Central memory CD8-positive, alpha-beta T cell (primary cell): Measurements from ENCODE around the gene ZNF618.

Experiments used
- ATAC-seq: fragments of 150-1000 bp; cut with Tn5 transposase; replicated peaks from 2 replicates; pipeline ENCODE4 v1.10.0; 2022; ENCODE audit warnings: mild to moderate bottlenecking, moderate FRiP score, moderate number of reproducible peaks; ENCODE audit not compliant: poor library complexity, severe bottlenecking; ENCODE audit errors: extremely low read depth
- DNase-seq, 2 donors: peaks; one replicate each; pipeline ENCODE4 v3.0.0; 2021; ENCODE audit warnings: low spot score in 2 of 2
- H3K27ac Mint-ChIP-seq: one replicate; pipeline ENCODE4 v1.8.0; 2022; ENCODE audit warnings: low read depth, mild to moderate bottlenecking, moderate library complexity, mixed read lengths
- H3K27me3 Mint-ChIP-seq: one replicate; pipeline ENCODE4 v1.8.0; 2022; ENCODE audit warnings: mixed read lengths
- H3K36me3 Mint-ChIP-seq: one replicate; pipeline ENCODE4 v1.8.0; 2022; ENCODE audit warnings: mild to moderate bottlenecking, moderate library complexity, mixed read lengths; ENCODE audit not compliant: insufficient read depth
- H3K4me1 Mint-ChIP-seq: one replicate; pipeline ENCODE4 v1.8.0; 2022; ENCODE audit warnings: mixed read lengths
- H3K4me3 Mint-ChIP-seq: one replicate; pipeline ENCODE4 v1.8.0; 2022; ENCODE audit warnings: mild to moderate bottlenecking, moderate library complexity, mixed read lengths
- H3K9me3 Mint-ChIP-seq: one replicate; pipeline ENCODE4 v1.8.0; 2022; ENCODE audit warnings: mixed read lengths

ZNF618 gene

GRCh38 chr9:113947941-113948340 lies 71.8 kb downstream of the ZNF618 start:
- Mint-ChIP-seq H3K9me3 (no peaks in the 10 kb centered on the region), H3K36me3 (no peaks in the 10 kb centered on the region), H3K27ac (no peak overlapping the region), H3K4me3 (no peak overlapping the region), H3K27me3 (peaks cover 38% of the 10 kb centered on the region), H3K4me1 (no peaks in the 10 kb centered on the region)
- DNase-seq: no peak
- ATAC-seq: no peak

- ATAC-seq: no peak
- Mint-ChIP-seq H3K27ac (no peak overlapping the region), H3K27me3 (peaks cover 44% of the 10 kb centered on the region), H3K4me3 (no peak overlapping the region), H3K36me3 (no peaks in the 10 kb centered on the region), H3K9me3 (no peaks in the 10 kb centered on the region), H3K4me1 (no peaks in the 10 kb centered on the region)
- DNase-seq: peak in 1 of 2 donors; percentile 2
Observed at GRCh38 chr9:113948891-113949570, 72.9 kb downstream of the ZNF618 start.

GRCh38 chr9:113949571-113950078 lies 73.5 kb downstream of the ZNF618 start:
- Mint-ChIP-seq H3K36me3 (no peaks in the 10 kb centered on the region), H3K4me1 (no peaks in the 10 kb centered on the region), H3K27ac (no peak overlapping the region), H3K27me3 (peaks cover 43% of the 10 kb centered on the region), H3K4me3 (no peak overlapping the region), H3K9me3 (no peaks in the 10 kb centered on the region)
- no peak for ATAC-seq
- DNase-seq: no peak

GRCh38 chr9:113950195-113951031 lies 74.3 kb downstream of the ZNF618 start:
- H3K4me1 Mint-ChIP-seq: no peaks in the 10 kb centered on the region
- H3K9me3 Mint-ChIP-seq: no peaks in the 10 kb centered on the region
- H3K36me3 Mint-ChIP-seq: no peaks in the 10 kb centered on the region
- H3K27me3 Mint-ChIP-seq: peaks cover 35% of the 10 kb centered on the region
- H3K4me3 Mint-ChIP-seq: no peak overlapping the region
- no peak overlapping the region for H3K27ac Mint-ChIP-seq
- DNase-seq: no peak
- ATAC-seq: no peak

- no peaks in the 10 kb centered on the region for H3K4me1 Mint-ChIP-seq
- ATAC-seq: no peak
- peaks cover 34% of the 10 kb centered on the region for H3K27me3 Mint-ChIP-seq
- no peak for DNase-seq
- no peaks in the 10 kb centered on the region for H3K36me3 Mint-ChIP-seq
- H3K4me3 Mint-ChIP-seq: no peak overlapping the region
- H3K27ac Mint-ChIP-seq: no peak overlapping the region
- no peaks in the 10 kb centered on the region for H3K9me3 Mint-ChIP-seq
Observed at GRCh38 chr9:113951032-113951372, 74.9 kb downstream of the ZNF618 start.

- Mint-ChIP-seq H3K27ac (no peak overlapping the region), H3K36me3 (no peaks in the 10 kb centered on the region), H3K4me1 (no peaks in the 10 kb centered on the region), H3K4me3 (no peak overlapping the region), H3K9me3 (no peaks in the 10 kb centered on the region), H3K27me3 (peaks cover 34% of the 10 kb centered on the region)
- DNase-seq (no peak), ATAC-seq (no peak)
Observed at GRCh38 chr9:113952676-113953075, 76.6 kb downstream of the ZNF618 start.

- H3K9me3 Mint-ChIP-seq: no peaks in the 10 kb centered on the region
- peaks cover 34% of the 10 kb centered on the region for H3K27me3 Mint-ChIP-seq
- H3K27ac Mint-ChIP-seq: no peak overlapping the region
- H3K4me3 Mint-ChIP-seq: no peak overlapping the region
- no peaks in the 10 kb centered on the region for H3K4me1 Mint-ChIP-seq
- H3K36me3 Mint-ChIP-seq: no peaks in the 10 kb centered on the region
- DNase-seq: no peak
- no peak for ATAC-seq
Observed at GRCh38 chr9:113953531-113953930, 77.4 kb downstream of the ZNF618 start.

- DNase-seq (no peak), ATAC-seq (no peak)
- Mint-ChIP-seq H3K36me3 (no peaks in the 10 kb centered on the region), H3K27me3 (peaks cover 29% of the 10 kb centered on the region), H3K4me1 (no peaks in the 10 kb centered on the region), H3K9me3 (no peaks in the 10 kb centered on the region), H3K27ac (no peak overlapping the region), H3K4me3 (no peak overlapping the region)
Observed at GRCh38 chr9:113954591-113954990, 78.5 kb downstream of the ZNF618 start.

GRCh38 chr9:113955076-113955752 lies 79.1 kb downstream of the ZNF618 start:
- peaks cover 23% of the 10 kb centered on the region for H3K27me3 Mint-ChIP-seq
- DNase-seq (no peak), ATAC-seq (no peak)
- H3K36me3 Mint-ChIP-seq: no peaks in the 10 kb centered on the region
- no peaks in the 10 kb centered on the region for H3K9me3 Mint-ChIP-seq
- no peaks in the 10 kb centered on the region for H3K4me1 Mint-ChIP-seq
- no peak overlapping the region for H3K4me3 Mint-ChIP-seq
- H3K27ac Mint-ChIP-seq: no peak overlapping the region

GRCh38 chr9:113956901-113957300 lies 80.8 kb downstream of the ZNF618 start:
- no peaks in the 10 kb centered on the region for H3K4me1 Mint-ChIP-seq
- no peak overlapping the region for H3K4me3 Mint-ChIP-seq
- H3K9me3 Mint-ChIP-seq: no peaks in the 10 kb centered on the region
- H3K27me3 Mint-ChIP-seq: peaks cover 15% of the 10 kb centered on the region
- no peak overlapping the region for H3K27ac Mint-ChIP-seq
- H3K36me3 Mint-ChIP-seq: peaks cover 1% of the 10 kb centered on the region
- ATAC-seq (no peak), DNase-seq (no peak)

- H3K4me1 Mint-ChIP-seq: no peaks in the 10 kb centered on the region
- no peak overlapping the region for H3K4me3 Mint-ChIP-seq
- H3K9me3 Mint-ChIP-seq: no peaks in the 10 kb centered on the region
- peaks cover 15% of the 10 kb centered on the region for H3K27me3 Mint-ChIP-seq
- DNase-seq (no peak), ATAC-seq (no peak)
- no peak overlapping the region for H3K27ac Mint-ChIP-seq
- peaks cover 1% of the 10 kb centered on the region for H3K36me3 Mint-ChIP-seq
Observed at GRCh38 chr9:113957351-113957750, 81.2 kb downstream of the ZNF618 start.

- Mint-ChIP-seq H3K27ac (no peak overlapping the region), H3K36me3 (peaks cover 1% of the 10 kb centered on the region), H3K27me3 (peaks cover 11% of the 10 kb centered on the region), H3K9me3 (no peaks in the 10 kb centered on the region), H3K4me1 (no peaks in the 10 kb centered on the region), H3K4me3 (no peak overlapping the region)
- DNase-seq: no peak
- ATAC-seq: no peak
Observed at GRCh38 chr9:113957821-113958341, 81.8 kb downstream of the ZNF618 start.
